ENCODE measurements around the gene TSPAN9.

DNA sequence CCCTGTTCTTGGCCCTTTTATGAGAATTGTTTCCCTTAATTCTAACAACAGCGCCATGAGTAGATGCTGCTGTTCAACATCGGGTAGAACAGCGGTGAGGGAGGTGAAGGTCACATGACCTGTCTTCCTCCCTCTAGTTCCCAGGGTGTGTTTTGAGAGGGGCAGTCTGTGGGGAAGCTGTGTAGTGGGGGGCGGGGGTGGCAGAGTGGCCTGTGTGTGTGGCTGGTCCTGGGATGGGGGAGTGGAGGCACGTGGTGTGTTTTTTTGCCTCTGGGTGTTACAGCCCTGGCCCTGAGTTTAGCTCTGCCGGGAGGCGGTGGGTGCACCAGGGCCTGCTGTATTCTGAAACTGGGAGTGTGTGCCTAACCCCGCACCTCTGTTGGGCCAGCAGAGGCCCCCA, 202.7 kb downstream of the TSPAN9 start:
- TF ChIP-seq, protein P1, sequence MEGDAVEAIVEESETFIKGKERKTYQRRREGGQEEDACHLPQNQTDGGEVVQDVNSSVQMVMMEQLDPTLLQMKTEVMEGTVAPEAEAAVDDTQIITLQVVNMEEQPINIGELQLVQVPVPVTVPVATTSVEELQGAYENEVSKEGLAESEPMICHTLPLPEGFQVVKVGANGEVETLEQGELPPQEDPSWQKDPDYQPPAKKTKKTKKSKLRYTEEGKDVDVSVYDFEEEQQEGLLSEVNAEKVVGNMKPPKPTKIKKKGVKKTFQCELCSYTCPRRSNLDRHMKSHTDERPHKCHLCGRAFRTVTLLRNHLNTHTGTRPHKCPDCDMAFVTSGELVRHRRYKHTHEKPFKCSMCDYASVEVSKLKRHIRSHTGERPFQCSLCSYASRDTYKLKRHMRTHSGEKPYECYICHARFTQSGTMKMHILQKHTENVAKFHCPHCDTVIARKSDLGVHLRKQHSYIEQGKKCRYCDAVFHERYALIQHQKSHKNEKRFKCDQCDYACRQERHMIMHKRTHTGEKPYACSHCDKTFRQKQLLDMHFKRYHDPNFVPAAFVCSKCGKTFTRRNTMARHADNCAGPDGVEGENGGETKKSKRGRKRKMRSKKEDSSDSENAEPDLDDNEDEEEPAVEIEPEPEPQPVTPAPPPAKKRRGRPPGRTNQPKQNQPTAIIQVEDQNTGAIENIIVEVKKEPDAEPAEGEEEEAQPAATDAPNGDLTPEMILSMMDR (IDR thresholded peaks at IDR 0.05) = no peak
- TF ChIP-seq POLR2AphosphoS5 (IDR thresholded peaks at IDR 0.05) = no peak
